GM19463 (cell line): ENCODE data around the gene MS4A18.
"Not testable (repeated sequence)": the region's sequence is repeated elsewhere in the genome, so short reads cannot be mapped to it uniquely, and the experiment has no call there.

Source experiments
- ATAC-seq: cut with Tn5 transposase; IDR thresholded peaks from one replicate; pipeline ENCODE4 v1.9.1; 2021; ENCODE audit warnings: mild to moderate bottlenecking, moderate library complexity; ENCODE audit not compliant: unreplicated experiment

Gene MS4A18

GRCh38 chr11:60734279-60734678 is 9.8 kb downstream of the MS4A18 start:
- ATAC-seq: no peak

GRCh38 chr11:60739114-60739513 is 14.6 kb downstream of the MS4A18 start:
- no peak for ATAC-seq

- ATAC-seq: no peak
These were observed 16.1 kb downstream of the MS4A18 start for GRCh38 chr11:60740573-60740972.

GRCh38 chr11:60741421-60741820 is 16.9 kb downstream of the MS4A18 start:
- ATAC-seq: no peak

GRCh38 chr11:60743058-60743457 is 18.5 kb downstream of the MS4A18 start:
- no peak for ATAC-seq

GRCh38 chr11:60744114-60744513 is 19.6 kb downstream of the MS4A18 start:
- no peak for ATAC-seq

GRCh38 chr11:60747359-60747873 is 22.9 kb downstream of the MS4A18 start:
- no peak for ATAC-seq

- no peak for ATAC-seq
These were observed 23.7 kb downstream of the MS4A18 start for GRCh38 chr11:60748225-60748624.

GRCh38 chr11:60748821-60749220 is 24.3 kb downstream of the MS4A18 start:
- no peak for ATAC-seq

GRCh38 chr11:60750911-60751310 is 26.4 kb downstream of the MS4A18 start:
- no peak for ATAC-seq

GRCh38 chr11:60753309-60753708 is 28.8 kb downstream of the MS4A18 start:
- no peak for ATAC-seq

GRCh38 chr11:60754887-60755286 is 30.4 kb downstream of the MS4A18 start:
- ATAC-seq: no peak

GRCh38 chr11:60756307-60757032 is 31.9 kb downstream of the MS4A18 start, which contains the start of gene MS4A15:
Gene MS4A15, plus strand, starts transcription at chr11:60756867. Its CDS starts 6,867 bp downstream, at chr11:60763734.
- no peak for ATAC-seq

GRCh38 chr11:60757231-60757800 is 32.8 kb downstream of the MS4A18 start:
- ATAC-seq: no peak

GRCh38 chr11:60758671-60759070 is 34.2 kb downstream of the MS4A18 start:
- not testable (repeated sequence) for ATAC-seq

- ATAC-seq: not testable (repeated sequence)
These were observed 35.1 kb downstream of the MS4A18 start for GRCh38 chr11:60759438-60760225.

- ATAC-seq: peak; percentile 26
These were observed 37.1 kb downstream of the MS4A18 start for GRCh38 chr11:60761436-60762190.

- ATAC-seq: peak; percentile 65
These were observed 38.6 kb downstream of the MS4A18 start for GRCh38 chr11:60762851-60763691.

GRCh38 chr11:60763692-60764369 is 39.3 kb downstream of the MS4A18 start:
- no peak for ATAC-seq
